Measurements from ENCODE around the gene MGME1. TPM values are rescaled to one million over a fixed set of nuclear protein-coding genes. Genes with fewer than 3 reads are reported as not detected.

Gene MGME1
- total and polyA plus RNA-seq, 3 experiments from 2014 or later: 11.9 to 31.8 (median 29.2) TPM

GRCh38 chr20:17950670-17951069 lies 18.1 kb upstream of the MGME1 start:
- no peak overlapping the region for H3K4me3 ChIP-seq (ENCODE audit: low read length)
- no peaks in the 10 kb centered on the region for H3K27me3 ChIP-seq (ENCODE audit: insufficient read depth, low read length, poor library complexity, severe bottlenecking)
- peaks cover 91% of the 10 kb centered on the region for H3K36me3 ChIP-seq (ENCODE audit: insufficient read depth, low read length)
- Mint-ChIP-seq H3K27ac (peak overlapping the region in 1 of 8 donors; percentile 52), H3K4me1 (peaks cover 12 to 24% (median 15%) of the 10 kb centered on the region in 3 donors), H3K4me3 (no peak overlapping the region), H3K9me3 (no peaks in the 10 kb centered on the region), H3K27me3 (no peaks in the 10 kb centered on the region), H3K36me3 (peaks cover 12 to 99% (median 47%) of the 10 kb centered on the region in 3 donors)
- POLR2A ChIA-PET: no interaction called here
- no peak for DNase-seq
- CTCF ChIA-PET: no interaction called here
- no peak overlapping the region for H3K27ac ChIP-seq (ENCODE audit: low read depth, low read length)
- H3K9me3 ChIP-seq (ENCODE audit: low read length): no peaks in the 10 kb centered on the region
- H3K4me1 ChIP-seq (ENCODE audit: insufficient read depth, low read length): no peaks in the 10 kb centered on the region

- Mint-ChIP-seq H3K4me1 (peaks cover 16 to 29% (median 21%) of the 10 kb centered on the region in 3 donors), H3K4me3 (no peak overlapping the region), H3K27me3 (no peaks in the 10 kb centered on the region), H3K9me3 (no peaks in the 10 kb centered on the region), H3K36me3 (peaks cover 12 to 99% (median 44%) of the 10 kb centered on the region in 3 donors), H3K27ac (peak overlapping the region in 2 of 8 donors; percentile 7 to 8)
- H3K9me3 ChIP-seq (ENCODE audit: low read length): no peaks in the 10 kb centered on the region
- DNase-seq: no peak
- H3K36me3 ChIP-seq (ENCODE audit: insufficient read depth, low read length): peaks cover 91% of the 10 kb centered on the region
- H3K4me3 ChIP-seq (ENCODE audit: low read length): no peak overlapping the region
- no peaks in the 10 kb centered on the region for H3K27me3 ChIP-seq (ENCODE audit: insufficient read depth, low read length, poor library complexity, severe bottlenecking)
- POLR2A ChIA-PET: no interaction called here
- H3K4me1 ChIP-seq (ENCODE audit: insufficient read depth, low read length): no peaks in the 10 kb centered on the region
- CTCF ChIA-PET: no interaction called here
- H3K27ac ChIP-seq (ENCODE audit: low read depth, low read length): no peak overlapping the region
Observed at GRCh38 chr20:17951323-17951722, 17.5 kb upstream of the MGME1 start.

GRCh38 chr20:17952692-17953684 lies 15.8 kb upstream of the MGME1 start:
- peaks cover 76% of the 10 kb centered on the region for H3K36me3 ChIP-seq (ENCODE audit: insufficient read depth, low read length)
- no peak overlapping the region for H3K27ac ChIP-seq (ENCODE audit: low read depth, low read length)
- Mint-ChIP-seq H3K36me3 (peaks cover 8 to 91% (median 38%) of the 10 kb centered on the region in 3 donors), H3K9me3 (no peaks in the 10 kb centered on the region), H3K4me3 (no peak overlapping the region), H3K27ac (peak overlapping the region in 5 of 8 donors; percentile 47 to 74 (median 59)), H3K27me3 (no peaks in the 10 kb centered on the region), H3K4me1 (peaks cover 26 to 36% (median 33%) of the 10 kb centered on the region in 3 donors)
- POLR2A ChIA-PET: no interaction called here
- peaks cover 5% of the 10 kb centered on the region for H3K4me1 ChIP-seq (ENCODE audit: insufficient read depth, low read length)
- H3K27me3 ChIP-seq (ENCODE audit: insufficient read depth, low read length, poor library complexity, severe bottlenecking): no peaks in the 10 kb centered on the region
- CTCF ChIA-PET: interaction anchor here (1.3 to 1.5 kb wide), 3 partner anchors 13 to 271 kb away, joined by 3 to 5 read pairs (median 4); partner anchors contain the start of gene RRBP1
- no peak overlapping the region for H3K4me3 ChIP-seq (ENCODE audit: low read length)
- no peak for DNase-seq
- H3K9me3 ChIP-seq (ENCODE audit: low read length): no peaks in the 10 kb centered on the region

- no peak overlapping the region for H3K4me3 ChIP-seq (ENCODE audit: low read length)
- peaks cover 67% of the 10 kb centered on the region for H3K36me3 ChIP-seq (ENCODE audit: insufficient read depth, low read length)
- H3K27me3 Mint-ChIP-seq: no peaks in the 10 kb centered on the region
- H3K36me3 Mint-ChIP-seq: peaks cover 4 to 82% (median 33%) of the 10 kb centered on the region in 3 donors
- no peaks in the 10 kb centered on the region for H3K27me3 ChIP-seq (ENCODE audit: insufficient read depth, low read length, poor library complexity, severe bottlenecking)
- peaks cover 35 to 46% (median 42%) of the 10 kb centered on the region in 3 donors for H3K4me1 Mint-ChIP-seq
- H3K9me3 ChIP-seq (ENCODE audit: low read length): no peaks in the 10 kb centered on the region
- no peak overlapping the region for H3K27ac ChIP-seq (ENCODE audit: low read depth, low read length)
- peak overlapping the region in 5 of 8 donors; percentile 10 to 73 (median 45) for H3K27ac Mint-ChIP-seq
- H3K4me1 ChIP-seq (ENCODE audit: insufficient read depth, low read length): peaks cover 14% of the 10 kb centered on the region
- no peak for DNase-seq
- POLR2A ChIA-PET: no interaction called here
- H3K4me3 Mint-ChIP-seq: no peak overlapping the region
- no peaks in the 10 kb centered on the region for H3K9me3 Mint-ChIP-seq
- CTCF ChIA-PET: interaction anchor here (1.5 kb wide), 1 partner anchor 271 kb away, joined by 5 read pairs; the partner anchor contains the start of gene RRBP1
Observed at GRCh38 chr20:17953935-17954334, 14.9 kb upstream of the MGME1 start.

GRCh38 chr20:17955302-17955701 lies 13.5 kb upstream of the MGME1 start:
- ChIA-PET CTCF (interaction anchor here (1.2 to 1.7 kb wide), 2 partner anchors 12 to 16 kb away, joined by 4 to 6 read pairs; no protein-coding TSS in a partner anchor), POLR2A (interaction anchor here (1.6 kb wide), 1 partner anchor 13 kb away, joined by 4 read pairs; the partner anchor contains the start of genes MGME1 and SNX5)
- Mint-ChIP-seq H3K36me3 (peaks cover 4 to 68% (median 28%) of the 10 kb centered on the region in 3 donors), H3K4me3 (no peak overlapping the region), H3K27ac (peak overlapping the region in 5 of 8 donors; percentile 47 to 81 (median 57)), H3K27me3 (no peaks in the 10 kb centered on the region), H3K4me1 (peaks cover 48 to 58% (median 56%) of the 10 kb centered on the region in 3 donors), H3K9me3 (no peaks in the 10 kb centered on the region)
- no peaks in the 10 kb centered on the region for H3K27me3 ChIP-seq (ENCODE audit: insufficient read depth, low read length, poor library complexity, severe bottlenecking)
- H3K27ac ChIP-seq (ENCODE audit: low read depth, low read length): no peak overlapping the region
- H3K4me3 ChIP-seq (ENCODE audit: low read length): no peak overlapping the region
- H3K4me1 ChIP-seq (ENCODE audit: insufficient read depth, low read length): peaks cover 28% of the 10 kb centered on the region
- peaks cover 57% of the 10 kb centered on the region for H3K36me3 ChIP-seq (ENCODE audit: insufficient read depth, low read length)
- no peaks in the 10 kb centered on the region for H3K9me3 ChIP-seq (ENCODE audit: low read length)
- no peak for DNase-seq

GRCh38 chr20:17956099-17956685 lies 12.6 kb upstream of the MGME1 start:
- Histone ChIP-seq H3K36me3 (ENCODE audit: insufficient read depth, low read length) (peaks cover 48% of the 10 kb centered on the region), H3K27ac (ENCODE audit: low read depth, low read length) (no peak overlapping the region), H3K9me3 (ENCODE audit: low read length) (no peaks in the 10 kb centered on the region), H3K4me1 (ENCODE audit: insufficient read depth, low read length) (peaks cover 35% of the 10 kb centered on the region), H3K27me3 (ENCODE audit: insufficient read depth, low read length, poor library complexity, severe bottlenecking) (no peaks in the 10 kb centered on the region), H3K4me3 (ENCODE audit: low read length) (no peak overlapping the region)
- Mint-ChIP-seq H3K27ac (peak overlapping the region in 3 of 8 donors; percentile 15 to 54 (median 23)), H3K27me3 (no peaks in the 10 kb centered on the region), H3K36me3 (peaks cover 4 to 59% (median 23%) of the 10 kb centered on the region in 3 donors), H3K4me3 (no peak overlapping the region), H3K9me3 (no peaks in the 10 kb centered on the region), H3K4me1 (peaks cover 53 to 66% (median 65%) of the 10 kb centered on the region in 3 donors)
- DNase-seq: no peak
- POLR2A ChIA-PET: interaction anchor here (0.6 to 1.6 kb wide), 3 partner anchors 9 to 29 kb away, joined by 4 to 13 read pairs (median 5); partner anchors contain the start of genes MGME1 and SNX5
- CTCF ChIA-PET: interaction anchor here (1.2 to 1.7 kb wide), 3 partner anchors 11 to 17 kb away, joined by 4 to 8 read pairs (median 6); no protein-coding TSS in a partner anchor

GRCh38 chr20:17957505-17958363 lies 11.1 kb upstream of the MGME1 start:
- no peak overlapping the region for H3K27ac ChIP-seq (ENCODE audit: low read depth, low read length)
- CTCF ChIA-PET: interaction anchor here (1.5 to 1.9 kb wide), 3 partner anchors 19 to 39 kb away, joined by 5 to 8 read pairs (median 5); no protein-coding TSS in a partner anchor
- no peak for DNase-seq
- Mint-ChIP-seq H3K4me1 (peaks cover 66 to 82% (median 79%) of the 10 kb centered on the region in 3 donors), H3K9me3 (no peaks in the 10 kb centered on the region), H3K36me3 (peaks cover 4 to 44% (median 17%) of the 10 kb centered on the region in 3 donors), H3K4me3 (peak overlapping the region in 3 of 7 donors; percentile 15 to 22 (median 21)), H3K27me3 (no peaks in the 10 kb centered on the region), H3K27ac (peak overlapping the region; percentile 27 to 86 (median 78))
- peaks cover 36% of the 10 kb centered on the region for H3K36me3 ChIP-seq (ENCODE audit: insufficient read depth, low read length)
- H3K4me1 ChIP-seq (ENCODE audit: insufficient read depth, low read length): peaks cover 43% of the 10 kb centered on the region
- H3K27me3 ChIP-seq (ENCODE audit: insufficient read depth, low read length, poor library complexity, severe bottlenecking): no peaks in the 10 kb centered on the region
- H3K4me3 ChIP-seq (ENCODE audit: low read length): no peak overlapping the region
- no peaks in the 10 kb centered on the region for H3K9me3 ChIP-seq (ENCODE audit: low read length)
- POLR2A ChIA-PET: no interaction called here
